K562 (cell line): ENCODE measurements around the gene DCUN1D3. TPM values are rescaled to one million over a fixed set of nuclear protein-coding genes. Genes with fewer than 3 reads are reported as not detected.
A peak's percentile ranks its signal among the peaks of the same experiment; 100 is the strongest.

ENCODE experiments used
- CBFA2T2 ChIP-seq: fragments of 450-650 bp; conservative IDR thresholded peaks from 2 replicates; pipeline ENCODE4 v1.6.1; 2017; ENCODE audit warnings: mild to moderate bottlenecking
- ETV1 ChIP-seq: fragments of 450-650 bp; conservative IDR thresholded peaks from 2 replicates; pipeline ENCODE4 v1.6.1; 2016; ENCODE audit warnings: missing genetic modification characterization, control low read depth, low read depth, missing compliant biosample characterization
- GTF3C2 ChIP-seq: IDR thresholded peaks from 3 replicates; pipeline ENCODE4 v1.6.1; 2011; ENCODE audit warnings: borderline replicate concordance, mild to moderate bottlenecking, moderate library complexity; ENCODE audit not compliant: insufficient read length; ENCODE audit errors: extremely low read depth
- KDM4B ChIP-seq, 2 experiments: fragments of 450-650 bp in 1 of 2; sonication (generic) in 1 of 2; IDR thresholded peaks; 2 replicates each; pipeline ENCODE4 v1.6.1; 2016 to 2017; ENCODE audit warnings: borderline replicate concordance in 2 of 2, antibody characterized with exemption in 1 of 2, low read depth in 1 of 2, mild to moderate bottlenecking in 1 of 2
- KLF1 ChIP-seq: fragments of 450-650 bp; IDR thresholded peaks from 2 replicates; pipeline ENCODE4 v1.6.1; 2016; ENCODE audit warnings: missing genetic modification characterization, missing compliant biosample characterization
- PATZ1 ChIP-seq: fragments of 250-450 bp; sonication (Bioruptor Pico); IDR thresholded peaks from 2 replicates; pipeline ENCODE4 v1.5.0; 2020; ENCODE audit warnings: mild to moderate bottlenecking, borderline replicate concordance
- TCF3 ChIP-seq: sonication (generic); formaldehyde crosslinking; IDR thresholded peaks from 2 replicates; pipeline ENCODE4 v1.4.0; 2020; ENCODE audit warnings: mild to moderate bottlenecking, missing genetic modification reagents
- ZNF318 ChIP-seq, 2 experiments: fragments of 450-650 bp; IDR thresholded peaks; 2 replicates each; pipeline ENCODE4 v1.6.1; 2016; ENCODE audit warnings: mild to moderate bottlenecking in 2 of 2, borderline replicate concordance in 1 of 2, low read depth in 1 of 2, moderate library complexity in 1 of 2
- ZNF347 ChIP-seq: fragments of 450-650 bp; formaldehyde crosslinking; IDR thresholded peaks from 2 replicates; pipeline ENCODE4 v1.4.0; 2020; ENCODE audit warnings: low read depth, mild to moderate bottlenecking, moderate library complexity
- ZNF766 ChIP-seq: fragments of 200-800 bp; sonication (Bioruptor generic); conservative IDR thresholded peaks from 2 replicates; pipeline ENCODE4 v1.6.1; 2016; ENCODE audit warnings: missing genetic modification characterization, missing compliant biosample characterization
- polyA plus RNA-seq, 8 experiments: library from polyadenylated mRNA; depleted of rRNA in 4 of 8; stranded (reverse) in 5 of 8; unstranded in 3 of 8; fragments of >200 nt; fragmentation: Nextera tagmentation in 2 of 8; fragmentation: Illumina TruSeq in 1 of 8; extraction: Ambion mirVana in 2 of 8; extraction: Trizol in 1 of 8; gene quantifications; 2 replicates each; pipeline versions ENCODE4 v1.2.1 to v1.2.3, GENCODE V29; 2011 to 2014; ENCODE audit warnings: inconsistent platforms in 1 of 8, missing spikeins in 1 of 8
- total RNA-seq, 7 experiments: library from RNA; depleted of rRNA in 6 of 7; stranded (reverse); fragments of >200 nt in 6 of 7; fragmentation: Illumina TruSeq in 2 of 7; extraction: Trizol in 2 of 7; gene quantifications; 2 replicates each; pipeline versions ENCODE4 v1.2.1 to v1.2.3, GENCODE V29; 2011 to 2021; ENCODE audit warnings: low replicate concordance in 1 of 7

The DCUN1D3 gene
- total and polyA plus RNA-seq, 9 of the 15 experiments (the other 6 are each of a cell fraction or from before 2014, with no cell fraction given): 1.0 to 4.7 (median 2.2) TPM

GRCh38 chr16:20946015-20946629, 46.0 kb upstream of the DCUN1D3 start (continued):
- TF ChIP-seq PATZ1 (CRISPR knock-in tag): no peak
- peak; percentile 71 for TF ChIP-seq CBFA2T2
- no peak for TF ChIP-seq ZNF318 (IDR thresholded peaks at IDR 0.05; ENCODE audit: borderline replicate concordance in 1 of 2, low read depth in 1 of 2)
- no peak for TF ChIP-seq GTF3C2
- no peak for TF ChIP-seq KDM4B (IDR thresholded peaks at IDR 0.05; ENCODE audit: borderline replicate concordance in 2 of 2, low read depth in 1 of 2)
- no peak for TF ChIP-seq ZNF347
- no peak for TF ChIP-seq ETV1 (tag)
- TF ChIP-seq KLF1 (tag): no peak
- peak; percentile 67 for TF ChIP-seq TCF3 (CRISPR knock-in tag)
- peak; percentile 79 for TF ChIP-seq ZNF766
